ENCODE results near the gene CCDC3.

GRCh38 chr10:13046851-13047528 is 45.5 kb upstream of the CCDC3 start:
- TF ChIP-seq CTCF (conservative IDR thresholded peaks at IDR 0.05; ENCODE audit: low read depth, low read length) (no peak), RCOR1 (IDR thresholded peaks at IDR 0.05; ENCODE audit: insufficient replicate concordance, low read length) (no peak), MXI1 (IDR thresholded peaks at IDR 0.05; ENCODE audit: borderline replicate concordance, low read depth, low read length) (no peak), RAD21 (IDR thresholded peaks at IDR 0.05; ENCODE audit: low read length) (no peak), MAFK (IDR thresholded peaks at IDR 0.05; ENCODE audit: low read depth, low read length) (no peak), RFX5 (IDR thresholded peaks at IDR 0.05; ENCODE audit: low read depth, low read length) (no peak), FOS (IDR thresholded peaks at IDR 0.05; ENCODE audit: low read depth, low read length) (no peak), POLR2A (IDR thresholded peaks at IDR 0.05; ENCODE audit: low read depth, low read length) (no peak), BHLHE40 (IDR thresholded peaks at IDR 0.05; ENCODE audit: low read depth, low read length) (no peak), NFE2L2 (IDR thresholded peaks at IDR 0.05; ENCODE audit: low read depth, low read length) (no peak), CEBPB (IDR thresholded peaks at IDR 0.05; ENCODE audit: low read depth, low read length) (no peak)
